NCI-H2081 treated with DMSO at 0.1 percent for 48 hours (cell line): ENCODE data around the gene TTC28.
"Not testable (repeated sequence)": the region's sequence is repeated elsewhere in the genome, so short reads cannot be mapped to it uniquely, and the experiment has no call there.

Experiments used
- DNase-seq: peaks from one replicate; lab custom pipeline; 2025; lab: John Stamatoyannopoulos, UW

The TTC28 gene

DNA sequence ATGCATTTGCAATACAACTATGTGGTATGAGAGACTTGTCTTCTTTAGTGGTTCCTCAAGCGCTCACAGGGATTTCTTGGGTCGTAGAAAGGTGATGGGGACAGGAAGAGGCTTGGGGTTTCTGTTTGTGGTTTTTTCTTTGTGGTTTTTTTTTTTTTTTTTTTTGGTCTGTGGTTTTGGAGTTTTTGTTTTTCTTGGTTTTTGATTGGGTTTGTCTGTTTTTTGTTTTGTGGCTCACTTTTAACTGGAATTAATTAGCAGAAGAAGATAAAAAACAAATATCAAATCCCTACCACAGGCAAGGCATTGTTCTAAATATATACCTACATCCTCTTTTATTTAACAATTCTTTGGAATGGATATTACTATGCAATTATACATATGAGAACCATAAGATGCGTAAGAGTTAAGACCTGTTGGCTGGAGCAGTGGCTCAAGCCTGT, 5.5 kb downstream of the TTC28 start:
- no peak for DNase-seq

DNA sequence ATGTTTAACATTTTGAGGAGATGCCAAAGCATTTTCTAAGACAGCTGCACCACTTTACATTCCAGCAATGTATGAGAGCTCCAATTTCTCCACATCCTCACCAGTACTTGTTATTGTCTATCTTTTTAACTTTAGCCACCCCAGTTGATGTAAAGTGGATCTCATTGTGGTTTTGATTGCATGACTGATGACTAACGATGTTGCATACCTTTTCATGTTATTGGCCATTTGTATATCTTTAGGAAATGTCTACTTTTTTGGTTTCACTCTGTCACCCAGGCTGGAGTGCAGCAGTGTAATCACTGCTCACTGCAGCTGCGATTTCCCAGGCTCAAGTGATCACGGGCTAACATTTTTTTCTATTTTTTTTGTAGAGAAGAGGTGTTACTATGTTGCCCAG, 8.9 kb downstream of the TTC28 start:
- DNase-seq = no peak

DNA sequence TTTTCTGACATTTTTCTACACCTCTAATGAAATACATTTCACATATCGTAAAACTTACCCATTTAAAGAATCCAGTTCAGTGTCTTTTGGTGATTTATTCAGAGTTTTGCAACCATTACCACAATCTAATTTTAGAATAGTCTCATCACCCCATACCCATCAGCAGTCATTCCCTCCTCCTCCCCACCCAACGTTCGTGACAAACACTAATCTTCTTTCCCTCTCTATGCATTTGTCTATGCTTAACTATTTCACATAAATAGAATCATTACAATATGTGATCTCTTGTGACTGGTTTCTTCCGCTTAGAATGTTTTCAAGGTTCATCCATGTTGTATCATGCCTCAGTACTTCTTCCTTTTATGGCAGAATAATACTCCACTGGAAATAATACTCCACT, 9.5 kb downstream of the TTC28 start:
- DNase-seq = no peak

DNA sequence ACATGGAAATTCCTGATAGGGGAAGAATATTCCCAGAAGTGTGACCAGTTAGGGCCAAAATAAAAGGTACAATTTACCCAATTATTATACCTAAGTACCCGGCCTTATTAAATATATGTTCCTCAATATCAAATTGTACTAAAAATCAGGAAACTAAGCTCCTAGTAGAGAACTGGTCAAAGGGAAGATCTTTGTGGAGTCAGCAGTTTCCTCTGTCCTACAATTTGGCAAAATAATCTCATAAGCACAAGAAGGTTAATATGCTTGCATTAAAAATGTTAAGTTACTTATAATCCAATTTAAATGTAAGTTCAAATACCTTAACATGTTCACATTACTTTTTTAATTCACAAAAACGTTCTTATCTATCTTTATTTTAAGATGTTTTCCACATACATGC, 10.3 kb downstream of the TTC28 start:
- DNase-seq = no peak

DNA sequence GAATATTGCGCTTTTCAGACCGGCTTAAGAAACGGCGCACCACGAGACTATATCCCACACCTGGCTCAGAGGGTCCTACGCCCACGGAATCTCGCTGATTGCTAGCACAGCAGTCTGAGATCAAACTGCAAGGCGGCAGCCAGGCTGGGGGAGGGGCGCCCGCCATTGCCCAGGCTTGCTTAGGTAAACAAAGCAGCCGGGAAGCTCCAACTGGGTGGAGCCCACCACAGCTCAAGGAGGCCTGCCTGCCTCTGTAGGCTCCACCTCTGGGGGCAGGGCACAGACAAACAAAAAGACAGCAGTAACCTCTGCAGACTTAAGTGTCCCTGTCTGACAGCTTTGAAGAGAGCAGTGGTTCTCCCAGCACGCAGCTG, 16.1 kb downstream of the TTC28 start:
- DNase-seq = not testable (repeated sequence)

DNA sequence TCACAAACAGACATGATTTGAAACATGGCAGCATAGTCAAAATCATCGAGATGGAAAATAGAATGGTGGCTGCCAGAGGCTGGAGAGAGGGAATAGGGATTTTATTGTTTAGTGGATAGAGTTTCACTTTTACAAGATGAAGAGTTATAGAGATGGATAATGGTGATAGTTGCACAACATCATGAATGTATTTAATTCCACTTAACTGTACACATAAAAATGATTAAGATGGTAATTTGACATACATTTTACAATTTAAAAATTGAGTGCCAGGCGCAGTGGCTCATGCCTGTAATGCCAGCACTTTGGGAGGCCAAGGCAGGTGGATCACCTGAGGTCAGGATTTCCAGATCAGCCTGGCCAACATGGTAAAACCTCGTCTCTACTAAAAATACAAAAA, 21.2 kb downstream of the TTC28 start:
- no peak for DNase-seq

DNA sequence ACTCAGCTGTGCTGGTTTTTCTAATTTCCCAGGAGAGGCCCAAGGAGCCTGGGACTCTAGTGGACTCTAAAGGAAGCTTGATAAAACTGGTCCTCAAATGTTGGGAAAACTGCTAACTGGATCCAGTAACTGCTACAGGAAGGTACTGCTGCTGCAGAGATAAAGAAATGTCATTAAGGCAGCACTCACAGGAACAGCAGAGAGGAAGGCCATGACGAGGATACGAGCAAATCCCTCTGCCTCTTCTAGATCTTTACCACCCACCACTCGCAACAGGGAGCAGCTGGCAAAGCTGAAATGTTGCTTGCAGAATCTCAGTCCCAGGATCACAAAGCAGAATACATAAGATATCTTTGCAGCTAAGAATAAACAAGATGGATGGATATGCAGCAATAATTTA, 23.5 kb downstream of the TTC28 start:
- no peak for DNase-seq

DNA sequence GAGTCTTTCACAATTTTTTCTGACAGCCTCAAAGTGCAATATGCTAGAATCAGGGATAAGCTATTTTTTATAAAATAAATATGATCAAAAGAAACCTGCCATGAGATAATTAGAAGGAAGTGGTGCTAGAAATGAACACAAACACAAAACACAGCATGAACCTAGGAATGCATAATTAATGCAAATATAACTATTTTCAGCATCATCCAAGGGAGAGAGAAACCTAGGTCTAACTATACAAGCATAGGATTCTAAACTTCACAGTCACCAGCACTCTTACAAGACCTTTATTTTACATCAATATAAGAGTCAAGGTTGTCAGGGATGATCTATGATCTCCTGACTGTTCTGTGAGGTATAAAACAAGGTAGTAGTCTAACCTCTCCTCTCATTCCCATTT, 29.2 kb downstream of the TTC28 start:
- no peak for DNase-seq

DNA sequence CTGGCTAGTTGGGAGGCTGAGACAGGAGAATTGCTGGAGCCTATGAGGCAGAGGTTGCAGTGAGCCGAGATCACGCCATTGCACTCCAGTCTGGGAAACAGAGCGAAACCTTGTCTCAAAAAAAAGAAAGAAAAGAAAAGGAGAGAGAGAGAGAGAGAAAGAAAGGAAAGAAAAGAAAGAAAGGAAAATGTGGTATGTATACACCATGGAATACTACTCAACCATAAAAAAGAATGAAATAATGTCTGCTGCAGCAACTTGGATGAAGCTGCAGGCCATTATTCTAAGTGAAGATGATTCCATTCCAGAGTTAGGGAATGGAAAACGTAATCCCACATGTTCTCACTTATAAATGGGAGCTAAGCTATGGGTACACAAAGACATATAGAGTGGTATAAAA, 30.8 kb downstream of the TTC28 start:
- DNase-seq = no peak

DNA sequence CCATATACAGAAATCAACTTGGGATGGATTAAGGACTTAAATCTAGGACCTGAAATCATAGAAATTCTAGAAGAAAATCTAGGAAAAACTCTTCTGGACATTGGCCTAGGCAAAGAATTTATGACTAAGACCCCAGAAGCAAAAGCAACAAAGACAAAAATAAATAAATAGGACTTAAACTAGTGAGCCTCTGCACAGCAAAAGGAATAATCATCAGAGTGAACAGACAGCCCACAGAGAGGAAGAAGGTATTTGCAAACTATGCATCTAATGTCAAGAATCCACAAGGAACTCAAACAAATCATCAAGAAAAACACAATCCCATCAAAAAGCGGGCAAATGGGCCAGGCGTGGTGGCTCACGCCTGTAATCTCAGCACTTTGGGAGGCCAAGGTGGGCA, 32.4 kb downstream of the TTC28 start:
- no peak for DNase-seq

DNA sequence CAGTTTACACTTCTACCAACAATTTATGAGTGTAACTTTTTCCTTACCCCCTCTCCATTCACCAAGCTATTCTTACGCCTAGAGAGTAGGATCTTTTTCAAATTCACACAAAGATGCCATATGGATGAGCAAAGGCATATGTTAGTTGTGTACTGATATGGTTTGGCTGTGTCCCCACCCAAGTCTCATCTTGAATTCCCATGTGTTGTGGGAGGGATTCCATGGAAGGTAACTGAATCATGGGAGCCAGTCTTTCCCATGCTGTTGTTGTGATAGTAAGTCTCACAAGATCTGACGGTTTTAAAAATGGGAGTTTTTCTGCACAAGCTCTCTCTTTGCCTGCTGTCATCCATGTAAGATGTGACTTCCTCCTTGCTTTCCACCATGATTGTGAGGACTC, 40.3 kb downstream of the TTC28 start:
- no peak for DNase-seq

DNA sequence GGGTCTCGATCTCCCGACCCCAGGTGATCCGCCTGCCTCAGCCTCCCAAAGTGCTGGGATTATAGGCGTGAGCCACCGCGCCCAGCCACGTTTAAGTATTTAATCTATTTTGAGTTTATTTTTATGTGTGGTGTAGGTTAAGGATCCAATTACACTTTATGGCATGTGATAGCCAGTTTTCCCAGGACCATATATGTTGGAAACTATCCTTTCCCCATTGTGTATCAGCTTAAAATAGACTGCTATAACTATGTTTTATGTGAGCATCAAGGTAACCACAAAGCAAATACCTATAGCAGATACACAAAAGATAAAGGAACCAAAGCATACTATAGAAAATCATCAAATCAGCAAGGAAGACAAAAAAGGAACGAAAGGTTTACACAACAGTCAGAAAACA, 42.4 kb downstream of the TTC28 start:
- no peak for DNase-seq

DNA sequence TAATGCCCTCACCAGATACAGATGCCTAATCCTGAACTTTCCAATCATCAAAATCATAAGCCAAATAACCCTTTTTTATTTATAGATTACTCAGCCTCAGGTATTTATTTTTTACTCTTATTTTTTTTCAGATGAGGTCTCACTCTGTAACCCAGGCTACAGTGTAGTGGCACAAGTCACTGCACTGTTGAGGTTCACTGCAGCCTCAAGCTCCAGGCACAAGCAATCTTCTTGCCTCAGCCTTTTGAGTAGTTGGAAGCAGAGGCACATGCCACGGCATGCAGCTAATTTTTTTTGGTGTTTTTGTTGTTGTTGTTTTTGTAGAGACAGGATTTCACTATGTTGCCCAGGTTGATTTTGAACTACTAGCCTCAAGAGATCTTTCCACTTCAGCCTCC, 49.5 kb downstream of the TTC28 start:
- DNase-seq = no peak

DNA sequence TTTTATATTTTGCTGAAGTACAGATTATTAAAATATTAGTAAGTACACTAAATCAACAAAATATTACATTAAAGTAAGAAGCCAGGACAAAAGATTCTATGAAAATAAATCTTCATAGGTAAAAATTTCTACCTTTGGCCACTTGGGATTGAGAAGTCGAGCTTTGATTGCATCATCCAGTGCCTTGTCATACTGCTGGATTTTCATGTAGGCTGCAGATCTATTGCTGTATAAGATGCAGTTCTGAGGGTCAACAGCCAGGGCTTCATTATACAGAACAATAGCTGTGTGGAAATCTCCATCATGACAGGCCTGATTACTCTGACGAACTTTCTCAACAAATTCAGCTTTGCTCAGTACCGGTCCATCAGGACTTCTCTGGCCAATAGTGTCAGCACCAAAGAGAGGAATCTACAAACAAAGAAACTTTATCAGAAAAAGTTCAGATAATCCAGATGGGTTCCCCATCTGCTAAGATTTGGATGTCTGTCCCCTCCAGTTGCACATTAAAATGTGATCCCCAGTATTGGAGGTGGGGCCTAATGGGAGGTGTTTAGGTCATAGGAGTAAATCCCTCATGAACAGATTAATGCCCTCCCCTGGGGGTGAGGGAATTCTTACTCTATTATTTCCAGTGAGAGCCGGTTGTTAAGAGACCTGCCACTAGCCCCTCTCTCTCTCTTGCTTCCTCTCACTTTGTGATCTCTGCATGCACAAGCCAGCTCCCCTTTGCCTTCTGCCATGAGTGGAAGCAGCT, 50.0 kb downstream of the TTC28 start:
- DNase-seq = no peak

DNA sequence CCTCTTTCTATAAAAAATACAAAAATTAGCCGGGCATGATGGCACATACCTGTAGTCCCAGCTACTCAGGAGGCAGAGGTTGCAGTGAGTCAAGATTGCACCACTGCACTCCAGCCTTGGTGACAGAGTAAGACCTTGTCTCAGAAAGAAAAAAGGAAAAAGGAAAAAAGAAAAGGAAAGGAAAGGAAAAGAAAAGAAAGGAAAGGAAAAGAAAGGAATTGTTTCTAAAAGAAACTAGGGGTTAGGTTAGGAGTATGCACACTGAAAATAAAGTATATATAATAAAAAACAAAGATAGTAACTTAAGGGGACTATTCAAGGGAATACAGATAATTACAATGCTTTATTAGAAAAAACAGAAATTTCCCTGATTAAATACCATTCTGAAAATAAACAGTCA, 50.9 kb downstream of the TTC28 start:
- DNase-seq = no peak

DNA sequence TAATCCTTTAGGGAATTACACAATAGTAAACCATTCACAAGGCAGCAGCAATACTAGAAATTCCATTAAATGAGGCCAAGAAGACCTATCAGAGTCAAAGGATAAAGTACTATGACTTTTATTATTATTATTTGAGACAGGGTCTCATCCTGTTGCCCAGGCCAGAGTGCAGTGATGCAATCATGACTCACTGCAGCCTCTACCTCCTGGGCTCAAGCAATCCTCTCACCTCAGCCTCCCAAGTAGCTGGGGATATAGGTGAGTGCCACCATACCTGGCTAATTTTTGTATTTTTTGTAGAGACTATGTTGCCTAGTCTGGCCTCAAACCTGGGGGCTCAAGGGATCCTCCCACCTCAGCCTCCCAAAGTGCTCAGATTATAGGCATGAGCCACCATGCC, 51.8 kb downstream of the TTC28 start:
- DNase-seq = no peak

DNA sequence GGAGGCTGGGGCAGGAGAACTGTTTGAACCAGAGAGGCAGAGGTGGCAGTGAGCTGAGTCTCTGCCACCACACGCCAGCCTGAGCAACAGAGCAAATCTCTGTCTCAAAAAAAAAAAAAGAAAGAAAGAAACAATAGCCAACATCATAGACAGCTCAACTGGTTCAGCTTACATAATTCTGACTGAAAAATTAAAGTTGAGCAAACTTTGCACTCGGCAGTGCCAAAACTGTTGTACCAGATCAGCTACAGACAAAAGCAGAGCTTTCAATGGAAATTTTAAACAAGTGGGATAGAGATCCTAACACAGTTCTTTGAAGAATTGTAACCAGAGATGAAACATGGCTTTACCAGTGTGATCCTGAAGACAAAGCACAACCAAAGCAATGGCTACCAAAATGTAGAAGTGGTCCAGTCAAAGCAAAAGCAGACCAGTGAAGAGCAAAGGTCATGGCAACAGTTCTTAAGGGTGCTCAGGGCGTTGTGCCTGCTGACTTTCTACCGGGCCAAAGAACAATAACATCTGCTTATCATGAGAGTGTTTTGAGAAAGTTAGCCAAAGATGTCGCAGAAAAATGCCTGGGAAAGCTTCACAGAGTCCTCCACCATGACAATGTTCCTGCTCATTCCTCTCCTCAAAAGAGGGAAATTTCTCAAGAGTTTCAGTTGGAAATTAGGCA, 59.3 kb downstream of the TTC28 start:
- no peak for DNase-seq

DNA sequence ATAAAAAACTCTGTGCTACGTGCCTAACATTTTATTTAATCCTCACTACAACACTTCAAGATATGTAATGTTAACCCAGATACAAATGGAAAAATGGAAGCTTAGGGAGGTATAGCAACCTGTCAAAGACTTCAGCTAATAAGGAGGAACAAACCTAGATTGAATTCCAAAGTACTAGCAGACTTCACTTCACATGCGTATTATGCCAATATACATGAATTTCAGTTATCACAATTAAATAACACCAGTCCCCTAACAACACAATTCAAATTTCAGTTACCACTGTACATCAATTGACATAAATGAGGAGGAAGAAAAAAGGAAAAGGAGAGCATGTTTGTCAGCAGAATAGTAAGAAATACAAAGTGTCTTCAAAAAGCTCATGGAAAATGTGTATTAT, 60.4 kb downstream of the TTC28 start:
- DNase-seq = no peak

DNA sequence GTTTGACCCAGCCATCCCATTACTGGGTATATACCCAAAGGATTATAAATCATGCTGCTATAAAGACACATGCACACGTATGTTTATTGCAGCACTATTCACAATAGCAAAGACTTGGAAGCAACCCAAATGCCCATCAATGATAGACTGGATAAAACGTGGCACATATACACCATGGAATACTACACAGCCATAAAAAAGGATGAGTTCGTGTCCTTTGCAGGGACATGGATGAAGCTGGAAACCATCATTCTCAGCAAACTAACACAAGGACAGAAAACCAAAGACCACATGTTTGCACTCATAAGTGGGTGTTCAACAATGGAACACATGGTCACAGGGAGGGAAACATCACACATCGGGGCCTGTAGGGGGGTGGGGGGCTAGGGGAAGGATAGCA, 64.2 kb downstream of the TTC28 start:
- DNase-seq = not testable (repeated sequence)

DNA sequence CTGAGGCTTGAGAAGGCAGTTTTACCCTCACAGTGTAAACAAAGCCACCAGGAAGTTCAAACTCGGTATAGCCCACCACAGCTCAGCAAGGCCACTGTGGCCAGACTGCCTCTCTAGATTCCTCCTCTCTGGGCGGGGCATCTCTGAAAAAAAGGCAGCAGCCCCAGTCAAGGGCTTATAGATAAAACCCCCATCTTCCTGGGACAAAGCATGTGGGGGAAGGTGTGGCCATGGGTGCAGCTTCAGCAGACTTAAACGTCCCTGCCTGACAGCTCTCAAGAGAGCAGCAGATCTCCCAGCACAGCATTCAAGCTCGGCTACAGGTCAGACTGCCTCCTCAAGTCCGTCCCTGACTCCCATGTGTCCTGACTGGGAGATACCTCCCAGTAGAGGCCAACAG, 69.7 kb downstream of the TTC28 start:
- DNase-seq = no peak

DNA sequence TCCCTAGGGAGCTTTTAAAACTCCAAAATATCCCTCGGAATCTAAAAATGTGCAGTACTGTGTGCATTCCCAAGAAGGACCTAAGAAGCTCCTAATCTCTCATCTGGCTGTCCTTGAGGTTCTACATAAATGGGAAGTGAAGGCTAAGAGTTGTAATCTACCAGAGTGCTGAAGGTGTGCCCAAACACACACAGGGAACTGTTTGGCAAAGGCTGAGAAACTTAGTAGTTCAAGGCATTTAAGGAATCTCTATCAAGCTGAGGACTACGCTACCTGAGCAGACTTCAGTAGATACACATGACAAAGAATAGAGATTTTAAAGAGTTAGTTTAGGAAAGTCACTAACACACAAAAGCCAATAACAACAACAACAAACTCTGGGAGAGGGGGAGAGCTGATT, 71.1 kb downstream of the TTC28 start:
- no peak for DNase-seq

DNA sequence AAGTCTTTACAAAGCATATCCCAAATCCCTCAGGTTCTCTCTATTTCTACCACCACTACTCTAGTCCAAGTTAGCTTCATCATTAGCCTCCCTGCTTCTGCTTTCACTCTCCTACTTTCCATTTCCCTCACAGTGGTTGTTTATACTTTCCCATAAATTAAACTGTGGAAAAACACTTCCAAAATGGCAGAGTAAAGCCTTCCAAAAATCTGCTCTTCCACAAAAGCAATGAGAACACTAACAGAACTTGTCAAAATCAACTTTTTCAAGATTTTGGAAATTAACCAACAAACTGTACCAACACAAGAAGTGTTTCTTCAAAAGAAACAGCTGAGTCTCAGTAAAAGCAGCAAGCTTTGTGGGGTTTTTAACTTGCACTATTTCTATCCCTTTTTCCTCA, 71.8 kb downstream of the TTC28 start:
- no peak for DNase-seq

DNA sequence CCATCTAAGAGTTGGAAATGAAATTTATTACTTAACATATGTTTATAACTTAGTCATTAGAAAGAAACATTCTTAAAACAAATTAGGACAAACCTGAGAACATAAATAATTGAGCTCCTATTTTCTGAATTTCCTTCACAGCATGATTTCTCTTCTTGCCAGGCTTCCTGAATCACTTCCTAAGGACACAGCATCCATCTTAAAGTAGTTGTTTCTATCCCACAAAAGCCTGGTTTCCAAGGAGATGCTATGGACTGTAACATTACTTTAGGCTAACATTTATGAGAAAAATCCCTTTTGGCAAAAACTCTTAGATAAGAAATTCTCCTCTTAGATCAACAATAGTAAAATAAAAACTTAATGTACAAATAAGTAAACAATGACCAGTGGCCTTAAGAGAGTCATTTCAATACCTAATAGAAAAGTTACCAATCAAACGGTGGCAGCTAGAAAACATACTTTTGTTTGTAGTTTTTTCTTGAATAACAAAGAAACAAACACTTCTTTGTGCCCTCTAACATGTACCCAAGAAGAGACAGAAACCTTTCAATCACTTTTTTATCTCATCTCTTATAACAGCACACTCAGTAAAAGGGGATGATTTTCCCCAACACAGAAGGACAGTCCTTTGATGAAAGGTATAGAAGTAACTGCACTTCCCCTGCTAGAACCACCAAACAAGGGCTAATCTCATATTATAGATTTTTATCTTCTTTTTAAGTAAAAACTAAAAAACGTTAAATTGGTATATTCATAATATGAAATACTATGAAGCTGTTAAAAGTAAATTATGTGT, 74.5 kb downstream of the TTC28 start:
- no peak for DNase-seq
